Activated CD4-positive, alpha-beta T cell treated with anti-CD3 and anti-CD28 coated beads, Interleukin-2, amount 50 U/mL, for 4 hours (primary cell): ENCODE measurements around the gene PITRM1.
"Not testable (repeated sequence)": the region's sequence is repeated elsewhere in the genome, so short reads cannot be mapped to it uniquely, and the experiment has no call there.

Experiments
- DNase-seq, 2 experiments: peaks; one replicate each; pipeline ENCODE4 v3.0.0-alpha.2; 2020

Gene PITRM1

GRCh38 chr10:3196958-3197347 is 24.4 kb upstream of the PITRM1 start:
- DNase-seq: no peak

- no peak for DNase-seq
Measured at GRCh38 chr10:3196482-3196881, 23.9 kb upstream of the PITRM1 start.

GRCh38 chr10:3195726-3196125 is 23.1 kb upstream of the PITRM1 start:
- DNase-seq: no peak

GRCh38 chr10:3195286-3195685 is 22.7 kb upstream of the PITRM1 start:
- no peak for DNase-seq

- DNase-seq: no peak
Measured at GRCh38 chr10:3194871-3195270, 22.3 kb upstream of the PITRM1 start.

GRCh38 chr10:3193751-3194150 is 21.2 kb upstream of the PITRM1 start:
- no peak for DNase-seq

GRCh38 chr10:3192856-3193635 is 20.5 kb upstream of the PITRM1 start:
- peak; percentile 42 to 47 for DNase-seq

- no peak for DNase-seq
Measured at GRCh38 chr10:3190817-3191216, 18.2 kb upstream of the PITRM1 start.

- not testable (repeated sequence) for DNase-seq
Measured at GRCh38 chr10:3187229-3187628, 14.6 kb upstream of the PITRM1 start.

- peak; percentile 42 to 46 for DNase-seq
Measured at GRCh38 chr10:3186368-3186767, 13.8 kb upstream of the PITRM1 start.

- DNase-seq: no peak
Measured at GRCh38 chr10:3185386-3185785, 12.8 kb upstream of the PITRM1 start.

- DNase-seq: no peak
Measured at GRCh38 chr10:3180355-3181025, 7.9 kb upstream of the PITRM1 start.

- no peak for DNase-seq
Measured at GRCh38 chr10:3179174-3179573, 6.6 kb upstream of the PITRM1 start.

- DNase-seq: no peak
Measured at GRCh38 chr10:3178042-3178441, 5.5 kb upstream of the PITRM1 start.

GRCh38 chr10:3173171-3173878 is 743 bp upstream of the PITRM1 start:
- DNase-seq: no peak

- DNase-seq: peak; percentile 62 to 64
Measured at GRCh38 chr10:3172081-3172445, 519 bp downstream of the PITRM1 start.

GRCh38 chr10:3171488-3171887 is 1.1 kb downstream of the PITRM1 start:
- not testable (repeated sequence) for DNase-seq

GRCh38 chr10:3169673-3170072 is 2.9 kb downstream of the PITRM1 start:
- no peak for DNase-seq

- no peak for DNase-seq
Measured at GRCh38 chr10:3169271-3169670, 3.3 kb downstream of the PITRM1 start.

- DNase-seq: no peak
Measured at GRCh38 chr10:3167611-3168330, 4.8 kb downstream of the PITRM1 start.

GRCh38 chr10:3166496-3167290 is 5.9 kb downstream of the PITRM1 start:
- DNase-seq: no peak

- DNase-seq: no peak
Measured at GRCh38 chr10:3165196-3165595, 7.4 kb downstream of the PITRM1 start.
